GM18951 (cell line): ENCODE data around the gene BLOC1S5.

ENCODE experiments used
- POLR2A ChIP-seq: IDR thresholded peaks from 4 replicates; pipeline ENCODE4 v1.6.1; 2011; ENCODE audit warnings: mild to moderate bottlenecking; ENCODE audit not compliant: insufficient read length, insufficient read depth; ENCODE audit errors: extremely low read depth
- in situ Hi-C: fragments of 300-500 bp; cut with MboI; formaldehyde crosslinking; loops from one replicate; pipeline ENCODE4 v1.12.0; 2022; ENCODE audit warnings: low sequenced_read_pairs, mixed read lengths, inconsistent platforms; ENCODE audit not compliant: unreplicated experiment

The BLOC1S5 gene

DNA sequence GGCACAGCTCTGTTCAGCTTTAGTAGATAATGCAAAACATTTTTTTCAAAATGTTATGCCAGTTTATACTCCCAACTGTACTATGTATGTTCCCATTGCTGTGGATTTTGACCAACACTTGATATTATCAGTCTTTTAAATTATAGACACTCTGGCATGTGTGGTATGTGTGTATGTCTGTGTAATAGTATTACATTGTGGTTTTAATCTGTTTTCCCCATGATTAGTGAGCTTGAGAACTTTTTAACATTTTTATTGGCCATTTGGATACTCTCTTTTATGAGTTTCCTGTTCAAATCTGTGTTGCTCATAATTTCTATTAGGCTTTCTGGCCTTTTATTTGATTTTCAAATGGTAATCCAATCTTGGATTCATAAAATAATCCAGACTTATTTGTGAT is 84.4 kb downstream of the BLOC1S5 start:
- in situ Hi-C loops = loop anchor here (10.0 kb wide), 1 partner anchor 255 kb away; the partner anchor contains the start of gene BMP6
- no peak for TF ChIP-seq POLR2A

DNA sequence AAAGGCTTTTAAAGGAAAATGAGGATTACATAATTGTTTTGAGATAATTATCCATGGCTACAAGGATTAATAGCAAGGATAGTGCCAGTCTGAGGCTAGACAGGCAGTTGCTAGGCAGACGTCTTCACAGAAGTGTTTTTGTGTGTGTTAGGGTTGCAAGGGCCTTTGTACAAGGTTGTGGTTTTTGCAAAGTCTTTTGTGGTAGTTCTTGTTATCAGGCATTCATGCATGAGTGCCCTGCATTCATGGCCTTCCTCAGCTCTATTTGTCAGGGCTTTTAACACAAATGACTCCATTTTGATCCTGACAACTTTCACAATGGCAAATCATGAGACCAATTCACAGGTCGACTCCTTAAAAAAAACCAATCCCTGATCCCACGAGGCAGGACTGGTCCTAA is 85.5 kb downstream of the BLOC1S5 start:
- in situ Hi-C loops = no loop called here
- TF ChIP-seq POLR2A = no peak

DNA sequence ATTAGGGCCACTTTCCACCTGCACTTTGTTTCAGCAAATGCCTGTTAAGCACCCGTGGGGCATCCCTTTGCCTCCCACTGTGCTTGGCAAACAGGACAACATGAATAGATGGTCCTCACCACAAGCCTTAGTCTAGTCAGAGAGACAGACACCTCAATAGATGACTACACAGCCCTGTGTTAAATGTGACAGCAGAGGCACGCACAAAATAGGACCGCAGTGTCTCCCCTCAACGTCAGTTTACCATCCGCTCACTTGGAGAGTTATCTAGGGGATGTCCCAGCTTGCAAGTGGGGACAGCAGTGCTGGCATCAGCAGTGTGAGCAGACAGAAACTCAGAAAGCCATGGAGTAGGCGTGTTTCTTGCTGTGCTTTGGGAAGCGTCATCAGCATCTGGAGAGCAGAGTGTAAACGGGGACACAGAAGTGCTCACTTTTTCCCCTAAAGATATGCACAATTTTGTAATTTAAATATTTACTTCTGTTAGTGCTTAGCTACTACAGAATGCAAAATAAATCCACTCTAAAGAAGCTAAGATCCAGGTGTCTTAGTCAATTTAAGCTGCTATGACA is 87.6 kb downstream of the BLOC1S5 start:
- in situ Hi-C loops = no loop called here
- TF ChIP-seq POLR2A = no peak

- TF ChIP-seq POLR2A = no peak
- in situ Hi-C loops = no loop called here
These were observed 88.4 kb downstream of the BLOC1S5 start for GRCh38 chr6:7975764-7976146.

DNA sequence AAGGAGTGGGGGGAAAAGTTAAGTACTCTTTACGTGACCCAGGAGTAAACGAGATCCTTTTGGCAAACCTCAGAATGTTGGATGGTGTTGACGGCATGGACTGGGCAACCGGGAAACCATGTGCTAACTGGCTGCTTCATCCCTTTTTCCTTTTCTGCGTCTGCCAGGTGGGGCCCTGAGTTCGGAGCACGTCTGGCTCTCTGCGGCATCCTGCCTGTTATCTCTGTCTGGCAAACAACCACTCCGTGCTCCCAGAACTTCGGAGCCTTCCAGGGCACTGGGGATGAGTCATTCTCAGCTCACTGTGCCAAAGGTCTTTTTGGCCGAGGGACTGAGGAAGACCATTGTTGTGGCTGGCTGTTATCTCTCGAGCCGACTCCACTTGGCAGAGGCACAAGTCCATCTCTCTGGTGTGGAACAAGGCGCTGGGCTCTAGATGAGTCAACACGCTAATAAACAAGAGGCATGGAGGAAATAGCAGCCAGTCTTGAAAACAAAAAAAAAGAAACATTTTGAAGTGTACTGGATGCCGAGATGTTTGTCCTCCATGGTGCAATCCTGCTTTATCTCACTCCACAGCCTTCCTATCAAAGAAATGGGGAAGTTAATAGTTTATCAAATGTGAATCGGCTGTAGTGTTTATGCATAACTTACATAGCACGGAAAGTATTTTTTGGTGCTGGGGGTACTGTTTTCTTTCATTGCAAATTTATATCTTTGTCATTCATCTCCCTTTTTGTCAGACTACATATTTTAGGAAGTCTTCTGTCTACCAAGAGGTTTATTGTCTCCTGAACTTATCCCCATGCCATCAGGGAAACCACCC is 89.0 kb downstream of the BLOC1S5 start:
- TF ChIP-seq POLR2A = no peak
- in situ Hi-C loops = no loop called here

- in situ Hi-C loops = no loop called here
- no peak for TF ChIP-seq POLR2A
These were observed 89.6 kb downstream of the BLOC1S5 start for GRCh38 chr6:7974565-7974937.

DNA sequence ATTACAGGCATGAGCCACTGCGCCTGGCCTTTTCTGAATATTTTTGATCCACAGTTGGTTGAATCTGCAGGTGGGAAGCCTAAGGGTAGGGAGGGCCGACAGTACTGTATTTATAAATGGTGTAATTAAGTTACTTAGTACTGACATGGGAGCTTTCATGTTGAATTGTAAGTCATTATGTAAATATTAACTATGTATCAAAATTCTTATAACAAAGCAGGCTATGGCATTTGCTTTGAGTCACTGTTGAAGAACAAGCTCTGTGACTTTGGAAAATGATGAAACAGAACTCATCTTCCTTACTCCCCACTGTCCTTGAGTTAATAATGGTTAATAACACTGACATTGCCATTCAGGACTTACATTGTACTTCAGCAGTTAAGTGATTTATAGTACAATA is 90.6 kb downstream of the BLOC1S5 start:
- in situ Hi-C loops = no loop called here
- TF ChIP-seq POLR2A = no peak

DNA sequence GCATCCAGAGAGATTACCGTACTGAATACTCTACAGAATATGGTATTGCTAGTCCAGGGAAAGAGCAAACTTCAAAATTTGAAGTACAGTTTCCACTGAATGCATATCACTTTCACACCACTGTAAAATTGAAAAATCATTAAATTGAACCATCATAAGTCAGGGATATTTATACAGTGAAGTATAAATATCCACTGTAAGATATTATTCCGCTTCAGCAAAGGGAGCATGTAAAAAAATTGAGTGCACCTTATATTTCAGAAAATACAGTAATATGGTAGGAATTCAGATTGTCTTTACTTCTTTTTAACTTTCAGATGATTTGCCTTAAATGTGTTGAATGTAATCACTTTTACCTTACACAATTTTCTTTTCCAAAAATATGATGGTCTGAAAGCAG is 92.7 kb downstream of the BLOC1S5 start:
- in situ Hi-C loops = no loop called here

GRCh38 chr6:7970616-7971015 is 93.6 kb downstream of the BLOC1S5 start:
- in situ Hi-C loops = no loop called here
- no peak for TF ChIP-seq POLR2A

More for the DNA sequence above, 92.7 kb downstream of the BLOC1S5 start:
- no peak for TF ChIP-seq POLR2A
